ENCODE measurements around the gene RAP2B.

RAP2B gene

DNA sequence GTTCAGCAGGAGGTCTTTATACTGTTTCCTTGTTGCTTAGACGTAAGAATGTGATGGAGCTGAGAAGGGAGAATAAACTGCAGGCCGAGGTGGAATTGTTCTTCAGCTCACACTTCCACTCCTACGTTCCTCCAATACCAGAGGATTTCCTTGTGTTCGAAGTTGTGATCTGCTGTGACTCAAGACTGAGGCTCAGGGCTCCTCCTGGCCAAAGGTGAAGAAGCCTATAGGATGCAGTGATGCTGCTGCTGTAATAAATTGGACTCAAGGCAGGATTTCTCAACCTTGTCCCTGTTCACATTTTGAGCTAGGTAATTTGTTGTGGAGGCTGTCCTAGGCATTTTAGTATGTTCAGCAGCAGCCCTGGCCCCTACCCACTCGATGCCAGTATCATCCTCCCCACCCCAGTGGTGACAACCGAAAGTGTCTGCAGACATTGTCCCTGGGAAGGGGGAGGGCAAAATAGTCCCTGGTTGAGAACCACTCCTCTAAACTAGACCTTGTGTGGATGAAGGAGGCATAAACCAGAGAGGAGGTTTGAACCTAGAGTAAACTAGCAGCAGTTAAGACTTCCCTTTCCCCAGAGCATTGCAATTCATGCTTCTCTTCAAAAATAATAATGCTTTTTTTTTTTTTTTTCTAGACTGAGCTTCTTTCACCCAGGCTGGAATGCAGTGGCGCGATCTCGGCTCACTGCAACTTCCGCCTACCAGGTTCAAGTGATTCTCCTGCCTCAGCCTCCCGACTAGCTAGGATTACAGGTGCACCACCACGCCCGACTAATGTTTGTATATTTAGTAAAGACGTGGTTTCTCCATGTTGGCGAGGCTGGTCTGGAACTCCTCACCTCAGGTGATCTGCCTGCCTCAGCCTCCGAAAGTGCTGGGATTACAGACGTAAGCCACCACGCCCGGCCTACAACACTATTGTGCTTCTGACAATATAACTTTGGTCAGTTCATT lies 11.1 kb downstream of the RAP2B start:
- no peak for TF ChIP-seq FOXP2 (optimal IDR thresholded peaks at IDR 0.05; ENCODE audit: borderline replicate concordance, extremely low read depth, extremely low read length, insufficient read depth)
- TF ChIP-seq, protein P1, sequence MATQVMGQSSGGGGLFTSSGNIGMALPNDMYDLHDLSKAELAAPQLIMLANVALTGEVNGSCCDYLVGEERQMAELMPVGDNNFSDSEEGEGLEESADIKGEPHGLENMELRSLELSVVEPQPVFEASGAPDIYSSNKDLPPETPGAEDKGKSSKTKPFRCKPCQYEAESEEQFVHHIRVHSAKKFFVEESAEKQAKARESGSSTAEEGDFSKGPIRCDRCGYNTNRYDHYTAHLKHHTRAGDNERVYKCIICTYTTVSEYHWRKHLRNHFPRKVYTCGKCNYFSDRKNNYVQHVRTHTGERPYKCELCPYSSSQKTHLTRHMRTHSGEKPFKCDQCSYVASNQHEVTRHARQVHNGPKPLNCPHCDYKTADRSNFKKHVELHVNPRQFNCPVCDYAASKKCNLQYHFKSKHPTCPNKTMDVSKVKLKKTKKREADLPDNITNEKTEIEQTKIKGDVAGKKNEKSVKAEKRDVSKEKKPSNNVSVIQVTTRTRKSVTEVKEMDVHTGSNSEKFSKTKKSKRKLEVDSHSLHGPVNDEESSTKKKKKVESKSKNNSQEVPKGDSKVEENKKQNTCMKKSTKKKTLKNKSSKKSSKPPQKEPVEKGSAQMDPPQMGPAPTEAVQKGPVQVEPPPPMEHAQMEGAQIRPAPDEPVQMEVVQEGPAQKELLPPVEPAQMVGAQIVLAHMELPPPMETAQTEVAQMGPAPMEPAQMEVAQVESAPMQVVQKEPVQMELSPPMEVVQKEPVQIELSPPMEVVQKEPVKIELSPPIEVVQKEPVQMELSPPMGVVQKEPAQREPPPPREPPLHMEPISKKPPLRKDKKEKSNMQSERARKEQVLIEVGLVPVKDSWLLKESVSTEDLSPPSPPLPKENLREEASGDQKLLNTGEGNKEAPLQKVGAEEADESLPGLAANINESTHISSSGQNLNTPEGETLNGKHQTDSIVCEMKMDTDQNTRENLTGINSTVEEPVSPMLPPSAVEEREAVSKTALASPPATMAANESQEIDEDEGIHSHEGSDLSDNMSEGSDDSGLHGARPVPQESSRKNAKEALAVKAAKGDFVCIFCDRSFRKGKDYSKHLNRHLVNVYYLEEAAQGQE (IDR thresholded peaks at IDR 0.05; ENCODE audit: insufficient read depth in 1 of 2, low read depth in 2 of 2, low read length in 2 of 2): no peak
- no peak for TF ChIP-seq TAF1 (IDR thresholded peaks at IDR 0.05; ENCODE audit: borderline replicate concordance, insufficient read depth, low read length)
- no peak for TF ChIP-seq POLR2AphosphoS5 (IDR thresholded peaks at IDR 0.05; ENCODE audit: low read depth, low read length)
- TF ChIP-seq SIN3A (IDR thresholded peaks at IDR 0.05; ENCODE audit: borderline replicate concordance, insufficient read depth, low read length): no peak

GRCh38 chr3:153173758-153174516 lies 11.9 kb downstream of the RAP2B start:
- TF ChIP-seq FOXP2 (optimal IDR thresholded peaks at IDR 0.05; ENCODE audit: borderline replicate concordance, extremely low read depth, extremely low read length, insufficient read depth) (no peak), POLR2AphosphoS5 (IDR thresholded peaks at IDR 0.05; ENCODE audit: low read depth, low read length) (no peak), SIN3A (IDR thresholded peaks at IDR 0.05; ENCODE audit: borderline replicate concordance, insufficient read depth, low read length) (no peak), TAF1 (IDR thresholded peaks at IDR 0.05; ENCODE audit: borderline replicate concordance, insufficient read depth, low read length) (no peak)
- TF ChIP-seq, protein P1 (IDR thresholded peaks at IDR 0.05; ENCODE audit: insufficient read depth in 1 of 2, low read depth in 2 of 2, low read length in 2 of 2): no peak

DNA sequence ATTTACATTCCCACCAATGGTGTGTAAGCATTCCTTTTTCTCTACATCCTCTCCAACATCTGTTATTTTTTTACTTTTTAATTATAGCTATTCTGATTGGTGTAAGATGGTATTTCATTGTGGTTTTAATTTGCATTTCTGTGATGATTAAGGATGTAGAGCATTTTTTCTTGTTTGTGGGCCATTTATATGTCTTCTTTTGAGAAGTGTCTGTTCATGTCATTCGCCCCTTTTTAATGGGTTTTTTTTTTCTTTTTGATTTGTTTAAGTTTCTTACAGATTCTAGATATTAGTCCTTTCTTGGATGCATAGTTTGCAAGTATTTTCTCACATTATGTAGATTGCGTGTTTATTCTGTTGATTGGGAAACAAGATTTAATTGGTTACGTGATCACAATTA lies 14.2 kb downstream of the RAP2B start:
- TF ChIP-seq POLR2AphosphoS5 (IDR thresholded peaks at IDR 0.05; ENCODE audit: low read depth, low read length) (no peak), SIN3A (IDR thresholded peaks at IDR 0.05; ENCODE audit: borderline replicate concordance, insufficient read depth, low read length) (no peak), TAF1 (IDR thresholded peaks at IDR 0.05; ENCODE audit: borderline replicate concordance, insufficient read depth, low read length) (no peak)
- TF ChIP-seq, protein P1 (IDR thresholded peaks at IDR 0.05; ENCODE audit: insufficient read depth in 1 of 2, low read depth in 2 of 2, low read length in 2 of 2): no peak

DNA sequence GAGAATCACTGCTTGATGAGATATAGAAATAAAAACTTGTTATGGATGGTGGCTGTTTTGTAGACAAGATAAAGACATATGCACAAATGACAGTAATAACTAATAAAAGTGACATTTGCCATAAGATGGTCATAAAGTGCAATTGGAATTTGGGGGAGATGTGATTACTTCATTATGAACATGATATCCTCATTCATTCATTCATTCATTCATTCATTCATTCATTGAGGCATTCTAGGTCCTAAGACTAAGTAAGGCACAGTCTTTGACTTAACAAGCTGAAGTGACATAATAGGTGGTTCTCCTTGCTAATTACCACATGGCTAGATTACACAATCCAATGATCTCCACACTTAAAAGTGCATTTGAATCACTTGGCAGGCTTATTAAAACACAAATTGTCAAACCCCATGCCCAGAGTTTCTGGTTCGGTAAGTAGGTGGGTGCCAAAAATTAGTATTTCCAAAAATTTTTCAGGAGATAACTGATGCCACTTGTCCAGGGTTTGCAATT lies 18.9 kb downstream of the RAP2B start:
- TF ChIP-seq TAF1 (IDR thresholded peaks at IDR 0.05; ENCODE audit: borderline replicate concordance, insufficient read depth, low read length) (no peak), SIN3A (IDR thresholded peaks at IDR 0.05; ENCODE audit: borderline replicate concordance, insufficient read depth, low read length) (no peak), POLR2AphosphoS5 (IDR thresholded peaks at IDR 0.05; ENCODE audit: low read depth, low read length) (no peak), FOXP2 (optimal IDR thresholded peaks at IDR 0.05; ENCODE audit: borderline replicate concordance, extremely low read depth, extremely low read length, insufficient read depth) (no peak)
- TF ChIP-seq, protein P1 (IDR thresholded peaks at IDR 0.05; ENCODE audit: insufficient read depth in 1 of 2, low read depth in 2 of 2, low read length in 2 of 2): no peak

Data from PFSK-1 (cell line).